Measurements from ENCODE around the gene PAK6.

GRCh38 chr15:40204100-40204499, 34.8 kb upstream of the PAK6 start:
- no peak for TF ChIP-seq EZH2 (IDR thresholded peaks at IDR 0.05; ENCODE audit: low read length, unreplicated experiment)
- no peak for TF ChIP-seq CTCF (conservative IDR thresholded peaks at IDR 0.05; ENCODE audit: low read depth, low read length)
